Measurements from ENCODE around the gene ST6GAL1.

Gene ST6GAL1

DNA sequence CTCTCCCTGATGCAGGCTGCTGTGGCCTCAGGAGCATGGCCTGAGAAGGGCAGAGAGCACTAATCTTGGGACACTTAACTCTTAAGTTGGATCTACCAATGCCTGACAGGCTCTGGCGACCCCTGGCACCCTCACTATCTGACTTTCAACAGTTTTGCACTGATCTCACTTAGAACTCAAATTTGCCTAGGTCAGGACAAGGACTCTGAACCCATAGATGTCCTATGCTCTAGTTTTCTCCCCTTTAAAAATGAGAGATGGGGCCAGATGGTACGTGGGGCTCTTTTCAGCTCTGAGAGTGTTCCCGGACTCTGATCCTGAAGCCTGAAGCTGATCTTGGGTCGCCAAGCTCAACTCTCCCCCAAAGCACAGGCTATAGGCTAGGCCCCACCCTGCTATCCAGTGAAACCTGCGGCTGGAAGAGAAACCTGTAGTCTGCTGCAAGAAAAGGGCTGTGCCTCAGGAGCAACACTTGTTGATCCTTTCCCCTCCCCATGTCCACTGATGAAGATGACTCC is 143.3 kb downstream of the ST6GAL1 start:
- Histone ChIP-seq H3K4me1 (ENCODE audit: insufficient read depth, poor library complexity, severe bottlenecking) (no peaks in the 10 kb centered on the region), H3K36me3 (ENCODE audit: low read depth) (no peaks in the 10 kb centered on the region), H3K9me3 (ENCODE audit: severe bottlenecking) (no peaks in the 10 kb centered on the region), H3K27me3 (ENCODE audit: insufficient read depth, poor library complexity, severe bottlenecking) (no peaks in the 10 kb centered on the region), H3K27ac (ENCODE audit: poor library complexity, severe bottlenecking) (no peak overlapping the region), H3K4me3 (ENCODE audit: severe bottlenecking) (no peak overlapping the region)
- DNase-seq (ENCODE audit: low spot score) (no peak), ATAC-seq (ENCODE audit: low read depth) (no peak)
- TF ChIP-seq, protein P1, sequence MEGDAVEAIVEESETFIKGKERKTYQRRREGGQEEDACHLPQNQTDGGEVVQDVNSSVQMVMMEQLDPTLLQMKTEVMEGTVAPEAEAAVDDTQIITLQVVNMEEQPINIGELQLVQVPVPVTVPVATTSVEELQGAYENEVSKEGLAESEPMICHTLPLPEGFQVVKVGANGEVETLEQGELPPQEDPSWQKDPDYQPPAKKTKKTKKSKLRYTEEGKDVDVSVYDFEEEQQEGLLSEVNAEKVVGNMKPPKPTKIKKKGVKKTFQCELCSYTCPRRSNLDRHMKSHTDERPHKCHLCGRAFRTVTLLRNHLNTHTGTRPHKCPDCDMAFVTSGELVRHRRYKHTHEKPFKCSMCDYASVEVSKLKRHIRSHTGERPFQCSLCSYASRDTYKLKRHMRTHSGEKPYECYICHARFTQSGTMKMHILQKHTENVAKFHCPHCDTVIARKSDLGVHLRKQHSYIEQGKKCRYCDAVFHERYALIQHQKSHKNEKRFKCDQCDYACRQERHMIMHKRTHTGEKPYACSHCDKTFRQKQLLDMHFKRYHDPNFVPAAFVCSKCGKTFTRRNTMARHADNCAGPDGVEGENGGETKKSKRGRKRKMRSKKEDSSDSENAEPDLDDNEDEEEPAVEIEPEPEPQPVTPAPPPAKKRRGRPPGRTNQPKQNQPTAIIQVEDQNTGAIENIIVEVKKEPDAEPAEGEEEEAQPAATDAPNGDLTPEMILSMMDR (IDR thresholded peaks at IDR 0.05; ENCODE audit: poor library complexity, severe bottlenecking), result no peak

- Histone ChIP-seq H3K4me3 (ENCODE audit: severe bottlenecking) (no peak overlapping the region), H3K27me3 (ENCODE audit: insufficient read depth, poor library complexity, severe bottlenecking) (no peaks in the 10 kb centered on the region), H3K9me3 (ENCODE audit: severe bottlenecking) (no peaks in the 10 kb centered on the region), H3K36me3 (ENCODE audit: low read depth) (no peaks in the 10 kb centered on the region), H3K27ac (ENCODE audit: poor library complexity, severe bottlenecking) (no peak overlapping the region), H3K4me1 (ENCODE audit: insufficient read depth, poor library complexity, severe bottlenecking) (no peaks in the 10 kb centered on the region)
- TF ChIP-seq, protein P1 (IDR thresholded peaks at IDR 0.05; ENCODE audit: poor library complexity, severe bottlenecking), result no peak
- DNase-seq (ENCODE audit: low spot score) (no peak), ATAC-seq (ENCODE audit: low read depth) (no peak)
Measured at GRCh38 chr3:187074846-187075245, 144.5 kb downstream of the ST6GAL1 start.

- no peaks in the 10 kb centered on the region for H3K9me3 ChIP-seq (ENCODE audit: severe bottlenecking)
- TF ChIP-seq, protein P1 (IDR thresholded peaks at IDR 0.05; ENCODE audit: poor library complexity, severe bottlenecking), result no peak
- H3K36me3 ChIP-seq (ENCODE audit: low read depth), result no peaks in the 10 kb centered on the region
- no peak for ATAC-seq (ENCODE audit: low read depth)
- H3K27ac ChIP-seq (ENCODE audit: poor library complexity, severe bottlenecking), result no peak overlapping the region
- H3K27me3 ChIP-seq (ENCODE audit: insufficient read depth, poor library complexity, severe bottlenecking), result no peaks in the 10 kb centered on the region
- no peaks in the 10 kb centered on the region for H3K4me1 ChIP-seq (ENCODE audit: insufficient read depth, poor library complexity, severe bottlenecking)
- no peak overlapping the region for H3K4me3 ChIP-seq (ENCODE audit: severe bottlenecking)
- no peak for DNase-seq (ENCODE audit: low spot score)
Measured at GRCh38 chr3:187076297-187076696, 146.0 kb downstream of the ST6GAL1 start.

- Histone ChIP-seq H3K9me3 (ENCODE audit: severe bottlenecking) (no peaks in the 10 kb centered on the region), H3K4me3 (ENCODE audit: severe bottlenecking) (no peak overlapping the region), H3K27me3 (ENCODE audit: insufficient read depth, poor library complexity, severe bottlenecking) (no peaks in the 10 kb centered on the region), H3K27ac (ENCODE audit: poor library complexity, severe bottlenecking) (no peak overlapping the region), H3K4me1 (ENCODE audit: insufficient read depth, poor library complexity, severe bottlenecking) (no peaks in the 10 kb centered on the region), H3K36me3 (ENCODE audit: low read depth) (no peaks in the 10 kb centered on the region)
- ATAC-seq (ENCODE audit: low read depth) (no peak), DNase-seq (ENCODE audit: low spot score) (no peak)
- TF ChIP-seq, protein P1 (IDR thresholded peaks at IDR 0.05; ENCODE audit: poor library complexity, severe bottlenecking), result no peak
Measured at GRCh38 chr3:187077085-187077484, 146.8 kb downstream of the ST6GAL1 start.

DNA sequence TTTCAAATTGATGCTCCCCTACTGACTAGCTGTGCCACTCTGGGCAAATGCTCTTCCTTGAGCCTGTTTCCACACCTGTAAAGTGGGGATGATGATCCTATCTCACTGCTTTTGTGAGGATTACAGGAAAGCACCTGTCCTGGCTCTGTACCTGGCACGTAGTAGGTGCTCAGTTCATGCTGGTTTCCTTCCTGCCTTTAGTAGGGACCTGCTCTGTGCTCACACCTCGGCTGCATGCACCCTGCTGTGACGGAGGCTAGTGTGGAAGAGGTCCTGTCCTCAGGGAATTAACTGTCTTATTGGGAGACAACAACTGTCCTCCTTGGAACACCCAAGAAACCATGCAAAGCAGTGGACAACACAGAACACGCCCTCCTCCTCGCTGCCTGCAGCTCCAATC is 147.2 kb downstream of the ST6GAL1 start:
- TF ChIP-seq, protein P1 (IDR thresholded peaks at IDR 0.05; ENCODE audit: poor library complexity, severe bottlenecking), result no peak
- ATAC-seq (ENCODE audit: low read depth) (no peak), DNase-seq (ENCODE audit: low spot score) (no peak)
- Histone ChIP-seq H3K4me1 (ENCODE audit: insufficient read depth, poor library complexity, severe bottlenecking) (no peaks in the 10 kb centered on the region), H3K36me3 (ENCODE audit: low read depth) (no peaks in the 10 kb centered on the region), H3K4me3 (ENCODE audit: severe bottlenecking) (no peak overlapping the region), H3K9me3 (ENCODE audit: severe bottlenecking) (no peaks in the 10 kb centered on the region), H3K27ac (ENCODE audit: poor library complexity, severe bottlenecking) (no peak overlapping the region), H3K27me3 (ENCODE audit: insufficient read depth, poor library complexity, severe bottlenecking) (no peaks in the 10 kb centered on the region)

Measured in RWPE2 (cell line).